Measurements from ENCODE around the gene CA12.

Gene CA12

GRCh38 chr15:63409179-63409578, 27.5 kb upstream of the CA12 start:
- no peak for TF ChIP-seq CTCF (IDR thresholded peaks at IDR 0.05; ENCODE audit: borderline replicate concordance, insufficient read depth, low read depth, low read length)
- H3K4me3 ChIP-seq (ENCODE audit: low read depth, low read length), result no peak overlapping the region

GRCh38 chr15:63408524-63408923, 26.9 kb upstream of the CA12 start:
- no peak for TF ChIP-seq CTCF (IDR thresholded peaks at IDR 0.05; ENCODE audit: borderline replicate concordance, insufficient read depth, low read depth, low read length)
- no peak overlapping the region for H3K4me3 ChIP-seq (ENCODE audit: low read depth, low read length)

- no peak overlapping the region for H3K4me3 ChIP-seq (ENCODE audit: low read depth, low read length)
- no peak for TF ChIP-seq CTCF (IDR thresholded peaks at IDR 0.05; ENCODE audit: borderline replicate concordance, insufficient read depth, low read depth, low read length)
Measured at GRCh38 chr15:63407612-63408011, 26.0 kb upstream of the CA12 start.

- no peak for TF ChIP-seq CTCF (IDR thresholded peaks at IDR 0.05; ENCODE audit: borderline replicate concordance, insufficient read depth, low read depth, low read length)
- H3K4me3 ChIP-seq (ENCODE audit: low read depth, low read length), result no peak overlapping the region
Measured at GRCh38 chr15:63405683-63406390, 24.2 kb upstream of the CA12 start.

- no peak overlapping the region for H3K4me3 ChIP-seq (ENCODE audit: low read depth, low read length)
- no peak for TF ChIP-seq CTCF (IDR thresholded peaks at IDR 0.05; ENCODE audit: borderline replicate concordance, insufficient read depth, low read depth, low read length)
Measured at GRCh38 chr15:63405159-63405558, 23.5 kb upstream of the CA12 start.

GRCh38 chr15:63403254-63403945, 21.8 kb upstream of the CA12 start:
- TF ChIP-seq CTCF (IDR thresholded peaks at IDR 0.05; ENCODE audit: borderline replicate concordance, insufficient read depth, low read depth, low read length), result no peak
- no peak overlapping the region for H3K4me3 ChIP-seq (ENCODE audit: low read depth, low read length)
